Panc1 (cell line): Measurements from ENCODE around the gene P2RX3. TPM values are rescaled to one million over a fixed set of nuclear protein-coding genes. Genes with fewer than 3 reads are reported as not detected.

Source experiments
- ATAC-seq: fragments of 200-7000 bp; cut with Tn5 transposase; 2 replicates; pipeline ENCODE4 v1.9.1; 2020; ENCODE audit warnings: mild to moderate bottlenecking, moderate library complexity
- BruUV-seq: library from RNA; stranded (reverse); fragments of 400-500 nt; replicated peaks from 2 replicates; lab custom pipeline; 2021; lab: Mats Ljungman, UMichigan
- CTCF ChIA-PET: fragments of 300-600 bp; sonication (Branson Sonifier 250); formaldehyde crosslinking; loops from one replicate; lab custom pipeline; 2022; ENCODE audit warnings: antibody characterized with exemption; lab: Charles Lee
- POLR2A ChIA-PET: fragments of 300-600 bp; sonication (Branson Sonifier 250); formaldehyde crosslinking; loops from one replicate; lab custom pipeline; 2022; ENCODE audit warnings: antibody characterized with exemption; lab: Charles Lee
- DNase-seq: peaks from one replicate; pipeline ENCODE4 v3.0.0-alpha.2; 2010; ENCODE audit warnings: low read depth, low spot score
- H3K27ac ChIP-seq: 2 replicates; pipeline ENCODE4 v1.5.1; 2011; ENCODE audit warnings: mild to moderate bottlenecking, low read length, inconsistent platforms
- H3K27me3 ChIP-seq: fragments of 200-500 bp; sonication (Bioruptor generic); 2 replicates; pipeline ENCODE4 v1.6.0; 2014; ENCODE audit warnings: low read length, inconsistent platforms; ENCODE audit not compliant: control insufficient read depth, insufficient read depth
- H3K36me3 ChIP-seq: fragments of 200-500 bp; sonication (Bioruptor generic); 2 replicates; pipeline ENCODE4 v1.5.1; 2014; ENCODE audit warnings: inconsistent platforms, mild to moderate bottlenecking, low read length, moderate library complexity; ENCODE audit not compliant: control insufficient read depth, insufficient read depth
- H3K4me1 ChIP-seq: 2 replicates; pipeline ENCODE4 v1.5.1; 2011; ENCODE audit warnings: inconsistent platforms, mild to moderate bottlenecking, low read length, moderate library complexity; ENCODE audit not compliant: control insufficient read depth, insufficient read depth
- H3K4me3 ChIP-seq, 2 experiments: 2 replicates each; pipeline ENCODE4 v1.5.1; 2011 to 2012; ENCODE audit warnings: low read depth in 2 of 2, low read length in 2 of 2, mild to moderate bottlenecking in 2 of 2, inconsistent platforms in 1 of 2, moderate library complexity in 1 of 2
- H3K9me3 ChIP-seq: fragments of 200-500 bp; sonication (Bioruptor generic); 2 replicates; pipeline ENCODE4 v1.5.1; 2014; ENCODE audit warnings: low read depth, mild to moderate bottlenecking, inconsistent platforms, low read length, moderate library complexity; ENCODE audit not compliant: control insufficient read depth, insufficient read depth
- POLR2AphosphoS5 ChIP-seq: IDR thresholded peaks from 2 replicates; pipeline ENCODE4 v1.6.1; 2012; ENCODE audit warnings: mild to moderate bottlenecking, low read depth, low read length, moderate library complexity
- REST ChIP-seq, 2 experiments: IDR thresholded peaks; 2 replicates each; pipeline ENCODE4 v1.6.1; 2011 to 2012; ENCODE audit warnings: low read depth in 2 of 2, control low read depth in 1 of 2, low read length in 1 of 2, mild to moderate bottlenecking in 1 of 2, moderate library complexity in 1 of 2; ENCODE audit not compliant: insufficient read depth in 1 of 2
- SIN3A ChIP-seq: IDR thresholded peaks from 2 replicates; pipeline ENCODE4 v1.6.1; 2012; ENCODE audit warnings: low read depth, mild to moderate bottlenecking, low read length, moderate library complexity, borderline replicate concordance; ENCODE audit not compliant: insufficient read depth
- TCF7L2 ChIP-seq: IDR thresholded peaks from 2 replicates; pipeline ENCODE4 v1.6.1; 2011; ENCODE audit warnings: mild to moderate bottlenecking, low read depth, low read length, inconsistent platforms
- in situ Hi-C: cut with HindIII; loops from 2 replicates; pipeline ENCODE4 v1.10.0; 2016; ENCODE audit warnings: low sequenced_read_pairs, low pct_unique_long_range_greater_than_20kb
- intact Hi-C: fragments of 100-400 bp; cut with micrococcal nuclease; formaldehyde crosslinking; loops from one replicate; pipeline ENCODE4 v1.10.0; 2022; ENCODE audit not compliant: unreplicated experiment
- total RNA-seq: library from RNA; stranded (reverse); gene quantifications from one replicate; pipeline ENCODE4 v1.2.1, GENCODE V29; 2021; ENCODE audit not compliant: unreplicated experiment
- TF ChIP-seq, protein P1 (sequence below): fragments of 450-650 bp; IDR thresholded peaks from 2 replicates; pipeline ENCODE4 v1.5.1; 2017; ENCODE audit warnings: mild to moderate bottlenecking

The P2RX3 gene
- total RNA-seq, 1 experiment from 2014 or later, result not detected

GRCh38 chr11:57380975-57381374 is 42.8 kb downstream of the P2RX3 start, which contains the start of gene PRG3:
TSS of gene PRG3 (minus strand) at chr11:57381150. CDS start at chr11:57380708, 442 bp downstream.
- BruUV-seq, result no TSS peak
- DNase-seq (no peak), ATAC-seq (no peak)
- in situ Hi-C loops (no loop called here), intact Hi-C loops (no loop called here)
- ChIA-PET CTCF (no interaction called here), POLR2A (no interaction called here)
- Histone ChIP-seq H3K27ac (no peak within 1 kb of the TSS), H3K4me3 (no peak within 1 kb of the TSS), H3K4me1 (no peaks in the 10 kb centered on the region; the same call in 1 of the 2 replicates), H3K27me3 (peaks cover 4% of the 10 kb centered on the region), H3K36me3 (no peaks in the 10 kb centered on the region), H3K9me3 (no peaks in the 10 kb centered on the region)
- no peak for TF ChIP-seq TCF7L2
- no peak for TF ChIP-seq POLR2AphosphoS5
- TF ChIP-seq, protein P1, sequence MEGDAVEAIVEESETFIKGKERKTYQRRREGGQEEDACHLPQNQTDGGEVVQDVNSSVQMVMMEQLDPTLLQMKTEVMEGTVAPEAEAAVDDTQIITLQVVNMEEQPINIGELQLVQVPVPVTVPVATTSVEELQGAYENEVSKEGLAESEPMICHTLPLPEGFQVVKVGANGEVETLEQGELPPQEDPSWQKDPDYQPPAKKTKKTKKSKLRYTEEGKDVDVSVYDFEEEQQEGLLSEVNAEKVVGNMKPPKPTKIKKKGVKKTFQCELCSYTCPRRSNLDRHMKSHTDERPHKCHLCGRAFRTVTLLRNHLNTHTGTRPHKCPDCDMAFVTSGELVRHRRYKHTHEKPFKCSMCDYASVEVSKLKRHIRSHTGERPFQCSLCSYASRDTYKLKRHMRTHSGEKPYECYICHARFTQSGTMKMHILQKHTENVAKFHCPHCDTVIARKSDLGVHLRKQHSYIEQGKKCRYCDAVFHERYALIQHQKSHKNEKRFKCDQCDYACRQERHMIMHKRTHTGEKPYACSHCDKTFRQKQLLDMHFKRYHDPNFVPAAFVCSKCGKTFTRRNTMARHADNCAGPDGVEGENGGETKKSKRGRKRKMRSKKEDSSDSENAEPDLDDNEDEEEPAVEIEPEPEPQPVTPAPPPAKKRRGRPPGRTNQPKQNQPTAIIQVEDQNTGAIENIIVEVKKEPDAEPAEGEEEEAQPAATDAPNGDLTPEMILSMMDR, result no peak
- no peak for TF ChIP-seq SIN3A
- no peak for TF ChIP-seq REST (IDR thresholded peaks at IDR 0.05; ENCODE audit: insufficient read depth in 1 of 2, low read depth in 2 of 2, low read length in 1 of 2)

GRCh38 chr11:57386178-57386940 is 48.2 kb downstream of the P2RX3 start:
- ATAC-seq (no peak), DNase-seq (no peak)
- intact Hi-C loops (no loop called here), in situ Hi-C loops (no loop called here)
- H3K4me3 ChIP-seq, result no peak overlapping the region
- BruUV-seq, result no TSS peak
- ChIA-PET POLR2A (no interaction called here), CTCF (no interaction called here)
- H3K27ac ChIP-seq, result no peak overlapping the region
- H3K9me3 ChIP-seq, result no peaks in the 10 kb centered on the region
- H3K36me3 ChIP-seq, result no peaks in the 10 kb centered on the region
- TF ChIP-seq TCF7L2 (no peak), POLR2AphosphoS5 (no peak), SIN3A (no peak), REST (IDR thresholded peaks at IDR 0.05; ENCODE audit: insufficient read depth in 1 of 2, low read depth in 2 of 2, low read length in 1 of 2) (no peak)
- peaks cover 18% of the 10 kb centered on the region for H3K27me3 ChIP-seq
- no peaks in the 10 kb centered on the region for H3K4me1 ChIP-seq
